Left ventricle myocardium inferior (tissue), 1 donor: ENCODE measurements around the gene TMEM40. TPM values are rescaled to one million over a fixed set of nuclear protein-coding genes. Genes with fewer than 3 reads are reported as not detected.

Experiments used
- DNase-seq: peaks from one replicate; pipeline ENCODE4 v3.0.0-alpha.2; 2020
- H3K27ac ChIP-seq: fragments of 200-600 bp; replicated peaks from 2 replicates; pipeline ENCODE4 v1.8.0; 2021
- H3K27me3 ChIP-seq: fragments of 200-600 bp; 2 replicates; pipeline ENCODE4 v1.8.0; 2021; ENCODE audit warnings: low read depth
- H3K36me3 ChIP-seq: fragments of 200-600 bp; 2 replicates; pipeline ENCODE4 v1.8.0; 2021
- H3K4me1 ChIP-seq: fragments of 200-600 bp; 2 replicates; pipeline ENCODE4 v1.8.0; 2021
- H3K4me3 ChIP-seq: fragments of 200-600 bp; 2 replicates; pipeline ENCODE4 v1.8.0; 2021; ENCODE audit warnings: mild to moderate bottlenecking, moderate library complexity
- H3K9me3 ChIP-seq: fragments of 200-600 bp; replicated peaks from 2 replicates; pipeline ENCODE4 v1.8.0; 2021
- CTCF ChIP-seq: fragments of 200-600 bp; IDR thresholded peaks from 2 replicates; pipeline ENCODE4 v1.8.0; 2021; ENCODE audit warnings: antibody characterized with exemption, mild to moderate bottlenecking, borderline replicate concordance
- intact Hi-C: fragments of 100-400 bp; cut with micrococcal nuclease; formaldehyde crosslinking; loops from one replicate; pipeline ENCODE4 v1.11.0; 2022
- total RNA-seq: library from RNA; stranded (reverse); fragmentation: NEBNext Ultra II Directional; extraction: Animal tissue kit (Norgen Biotek cat#: 25700); gene quantifications from one replicate; pipeline ENCODE4 v1.2.1, GENCODE V29; 2021
- donor health status: DM: no; HTN: yes; CAD: no; lungs with severe emphysema.

Gene TMEM40
- total RNA-seq, 1 donor from 2014 or later = 4.5 TPM

- Histone ChIP-seq H3K4me1 (no peaks in the 10 kb centered on the region), H3K27ac (no peak overlapping the region), H3K27me3 (no peaks in the 10 kb centered on the region), H3K36me3 (no peaks in the 10 kb centered on the region), H3K4me3 (no peak overlapping the region), H3K9me3 (no peaks in the 10 kb centered on the region)
- DNase-seq = no peak
- no peak for TF ChIP-seq CTCF
- intact Hi-C loops = no loop called here
Measured at GRCh38 chr3:12774619-12775018, 15.6 kb upstream of the TMEM40 start.

- H3K4me1 ChIP-seq = no peaks in the 10 kb centered on the region
- no peaks in the 10 kb centered on the region for H3K9me3 ChIP-seq
- no peaks in the 10 kb centered on the region for H3K36me3 ChIP-seq
- H3K4me3 ChIP-seq = no peak overlapping the region
- DNase-seq = no peak
- H3K27me3 ChIP-seq = no peaks in the 10 kb centered on the region
- H3K27ac ChIP-seq = no peak overlapping the region
- no peak for TF ChIP-seq CTCF
- intact Hi-C loops = no loop called here
Measured at GRCh38 chr3:12773710-12774086, 14.6 kb upstream of the TMEM40 start.

GRCh38 chr3:12773030-12773709, 14.1 kb upstream of the TMEM40 start:
- Histone ChIP-seq H3K36me3 (no peaks in the 10 kb centered on the region), H3K4me3 (no peak overlapping the region), H3K27ac (no peak overlapping the region), H3K4me1 (no peaks in the 10 kb centered on the region), H3K27me3 (no peaks in the 10 kb centered on the region), H3K9me3 (no peaks in the 10 kb centered on the region)
- no peak for DNase-seq
- intact Hi-C loops = no loop called here
- TF ChIP-seq CTCF = no peak

DNA sequence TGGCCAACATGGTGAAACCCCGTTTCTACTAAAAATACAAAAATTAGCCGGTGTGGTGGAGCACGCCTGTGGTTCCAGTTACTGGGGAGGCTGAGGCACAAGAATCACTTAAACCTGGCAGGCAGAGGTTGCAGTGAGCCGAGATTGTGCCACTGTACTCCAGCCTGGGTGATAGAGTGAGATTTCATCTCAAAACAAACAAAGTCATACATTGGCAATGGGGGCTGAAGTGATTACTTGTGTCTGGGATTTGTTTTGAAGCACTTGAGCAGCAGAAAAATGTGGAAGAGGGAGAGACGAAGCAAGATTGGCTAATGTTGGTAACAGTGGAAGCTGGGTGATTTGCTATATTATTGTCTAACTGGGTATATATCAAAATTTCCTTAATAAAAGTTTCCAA, 13.4 kb upstream of the TMEM40 start:
- intact Hi-C loops = no loop called here
- Histone ChIP-seq H3K9me3 (no peaks in the 10 kb centered on the region), H3K4me1 (no peaks in the 10 kb centered on the region), H3K4me3 (no peak overlapping the region), H3K27ac (no peak overlapping the region), H3K27me3 (no peaks in the 10 kb centered on the region), H3K36me3 (no peaks in the 10 kb centered on the region)
- no peak for DNase-seq
- no peak for TF ChIP-seq CTCF

DNA sequence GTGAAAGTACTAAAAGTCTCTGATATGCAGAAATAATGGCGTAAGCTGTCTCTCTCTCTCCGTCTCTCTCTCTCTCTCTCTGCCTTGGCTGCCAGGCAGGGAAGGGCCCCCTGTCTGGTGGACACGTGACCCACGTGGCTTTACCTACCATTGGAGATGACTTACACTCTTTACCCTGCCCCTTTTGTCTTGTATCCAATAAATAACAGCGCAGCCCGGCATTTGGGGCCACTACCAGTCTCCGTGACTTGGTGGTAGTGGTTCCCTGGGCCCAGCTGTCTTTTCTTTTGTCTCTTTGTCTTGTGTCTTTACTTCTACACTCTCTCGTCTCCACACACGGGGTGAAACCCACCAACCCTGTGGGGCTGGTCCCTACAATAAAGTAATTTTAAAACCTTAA, 12.2 kb upstream of the TMEM40 start:
- no peak for TF ChIP-seq CTCF
- H3K4me3 ChIP-seq = no peak overlapping the region
- DNase-seq = no peak
- intact Hi-C loops = no loop called here
- H3K36me3 ChIP-seq = no peaks in the 10 kb centered on the region
- H3K27ac ChIP-seq = no peak overlapping the region
- H3K27me3 ChIP-seq = no peaks in the 10 kb centered on the region
- H3K4me1 ChIP-seq = no peaks in the 10 kb centered on the region
- no peaks in the 10 kb centered on the region for H3K9me3 ChIP-seq
